SH-SY5Y (cell line): Measurements from ENCODE around the gene ZNF445.

ENCODE experiments used
- GATA2 ChIP-seq: IDR thresholded peaks from 2 replicates; pipeline ENCODE4 v1.6.1; 2011; ENCODE audit warnings: mild to moderate bottlenecking, low read depth, low read length
- GATA3 ChIP-seq: IDR thresholded peaks from 2 replicates; pipeline ENCODE4 v1.6.1; 2011; ENCODE audit warnings: low read depth, mild to moderate bottlenecking, low read length, moderate library complexity

DNA sequence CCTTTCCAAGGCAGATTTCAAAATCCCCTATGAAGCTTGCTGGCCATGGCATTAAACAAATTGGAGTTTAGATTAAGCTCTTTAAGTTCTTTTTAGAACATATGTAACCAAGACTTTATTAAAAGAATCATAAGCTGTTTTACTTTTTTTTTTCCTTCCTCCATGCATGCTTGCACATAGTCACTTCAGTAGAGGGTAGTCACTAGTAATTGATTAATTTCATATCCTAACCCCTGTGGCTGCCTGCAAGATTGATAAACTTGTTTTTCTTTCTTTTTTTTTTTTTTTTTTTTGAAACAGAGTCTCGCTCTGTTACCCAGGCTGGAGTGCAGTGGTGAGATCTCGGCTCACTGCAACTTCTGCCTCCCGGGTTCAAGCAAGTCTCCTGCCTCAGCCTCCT, 44.3 kb upstream of the ZNF445 start:
- TF ChIP-seq GATA2, result no peak
- TF ChIP-seq GATA3, result no peak
